Breast epithelium (tissue), 4 donors: ENCODE data around the gene KLK14. TPM values are rescaled to one million over a fixed set of nuclear protein-coding genes. Genes with fewer than 3 reads are reported as not detected.

Source experiments
- DNase-seq, 2 donors: peaks; one replicate each; pipeline ENCODE4 v3.0.0-alpha.2; 2019; ENCODE audit warnings: low spot score in 2 of 2
- H3K27ac ChIP-seq, 2 donors: fragments of 200-600 bp; sonication (generic) in 1 of 2; one replicate each; pipeline ENCODE4 v1.5.1; 2016 to 2019; ENCODE audit warnings: mild to moderate bottlenecking in 1 of 2
- H3K27me3 ChIP-seq, 2 donors: fragments of 200-600 bp; sonication (generic) in 1 of 2; one replicate each; pipeline versions ENCODE4 v1.5.1 to v1.6.0; 2017 to 2019; ENCODE audit warnings: control low read depth in 1 of 2, mild to moderate bottlenecking in 1 of 2
- H3K36me3 ChIP-seq: fragments of 200-600 bp; one replicate; pipeline ENCODE4 v1.5.1; 2019
- H3K4me1 ChIP-seq, 2 donors: fragments of 200-600 bp; sonication (generic); one replicate each; pipeline ENCODE4 v1.5.1; 2016 to 2019; ENCODE audit warnings: control low read depth in 1 of 2
- H3K4me3 ChIP-seq, 3 donors: fragments of 200-600 bp; sonication (generic); 1 replicate in 2 of 3; 2 replicates in 1 of 3; pipeline ENCODE4 v1.5.1; 2016 to 2019; ENCODE audit warnings: mild to moderate bottlenecking in 3 of 3, moderate library complexity in 2 of 3
- H3K9me3 ChIP-seq, 2 donors: fragments of 200-600 bp; sonication (generic) in 1 of 2; one replicate each; pipeline ENCODE4 v1.5.1; 2016 to 2019; ENCODE audit warnings: control low read depth in 1 of 2
- CTCF ChIP-seq, 3 donors: fragments of 450-650 bp; IDR thresholded peaks; one replicate each; pipeline ENCODE4 v1.5.1; 2016 to 2017; ENCODE audit warnings: antibody characterized with exemption in 3 of 3, mild to moderate bottlenecking in 3 of 3, moderate library complexity in 3 of 3
- POLR2A ChIP-seq: fragments of 450-650 bp; IDR thresholded peaks from one replicate; pipeline ENCODE4 v1.6.1; 2016; ENCODE audit warnings: antibody characterized with exemption, mild to moderate bottlenecking, moderate library complexity
- POLR2AphosphoS5 ChIP-seq, 3 donors: sonication (generic); formaldehyde crosslinking; IDR thresholded peaks; one replicate each; pipeline ENCODE4 v1.6.1; 2017; ENCODE audit warnings: antibody characterized with exemption in 3 of 3
- intact Hi-C: fragments of 100-400 bp; cut with DNase I; formaldehyde crosslinking; loops from one replicate; pipeline ENCODE4 v1.15.1; 2023; ENCODE audit warnings: low total_unique reads
- total RNA-seq, 3 donors: library from RNA; depleted of rRNA; stranded (reverse); fragments of >200 nt; gene quantifications; one replicate each; pipeline ENCODE4 v1.1.0, GENCODE V29; 2016

The KLK14 gene
- total RNA-seq, 3 donors from 2014 or later: 0.98 TPM; not detected in 2

GRCh38 chr19:51090471-51090870 lies 7.8 kb upstream of the KLK14 start:
- TF ChIP-seq CTCF (IDR thresholded peaks at IDR 0.05) (no peak), POLR2A (no peak), POLR2AphosphoS5 (IDR thresholded peaks at IDR 0.05) (no peak)
- no peak for DNase-seq
- Histone ChIP-seq H3K9me3 (no peaks in the 10 kb centered on the region), H3K36me3 (no peaks in the 10 kb centered on the region), H3K4me3 (no peak overlapping the region), H3K27ac (no peak overlapping the region), H3K27me3 (no peaks in the 10 kb centered on the region), H3K4me1 (peaks cover 0 to 11% of the 10 kb centered on the region in 2 donors)
- intact Hi-C loops: loop anchor here (2.0 kb wide), 1 partner anchor 14 kb away; no protein-coding TSS in a partner anchor

GRCh38 chr19:51089786-51090185 lies 7.1 kb upstream of the KLK14 start:
- no peak for DNase-seq
- peaks cover 0 to 11% of the 10 kb centered on the region in 2 donors for H3K4me1 ChIP-seq
- H3K36me3 ChIP-seq: no peaks in the 10 kb centered on the region
- H3K27ac ChIP-seq: no peak overlapping the region
- TF ChIP-seq POLR2A (no peak), POLR2AphosphoS5 (IDR thresholded peaks at IDR 0.05) (no peak), CTCF (IDR thresholded peaks at IDR 0.05) (no peak)
- H3K4me3 ChIP-seq: no peak overlapping the region
- H3K27me3 ChIP-seq: no peaks in the 10 kb centered on the region
- intact Hi-C loops: loop anchor here (2.0 kb wide), 1 partner anchor 13 kb away; no protein-coding TSS in a partner anchor
- no peaks in the 10 kb centered on the region for H3K9me3 ChIP-seq

GRCh38 chr19:51086153-51086850 lies 3.6 kb upstream of the KLK14 start:
- H3K4me1 ChIP-seq: no peaks in the 10 kb centered on the region
- H3K4me3 ChIP-seq: no peak overlapping the region
- no peaks in the 10 kb centered on the region for H3K36me3 ChIP-seq
- intact Hi-C loops: no loop called here
- no peaks in the 10 kb centered on the region for H3K9me3 ChIP-seq
- no peak for DNase-seq
- H3K27ac ChIP-seq: no peak overlapping the region
- TF ChIP-seq POLR2A: no peak
- no peak for TF ChIP-seq POLR2AphosphoS5 (IDR thresholded peaks at IDR 0.05)
- no peak for TF ChIP-seq CTCF (IDR thresholded peaks at IDR 0.05)
- H3K27me3 ChIP-seq: no peaks in the 10 kb centered on the region

- DNase-seq: no peak
- no peak for TF ChIP-seq CTCF (IDR thresholded peaks at IDR 0.05)
- no peak for TF ChIP-seq POLR2AphosphoS5 (IDR thresholded peaks at IDR 0.05)
- TF ChIP-seq POLR2A: no peak
- Histone ChIP-seq H3K9me3 (no peaks in the 10 kb centered on the region), H3K27me3 (no peaks in the 10 kb centered on the region), H3K36me3 (no peaks in the 10 kb centered on the region), H3K4me1 (no peaks in the 10 kb centered on the region), H3K27ac (no peak overlapping the region), H3K4me3 (no peak overlapping the region)
- intact Hi-C loops: no loop called here
Measured at GRCh38 chr19:51084505-51084904, 1.8 kb upstream of the KLK14 start.

- intact Hi-C loops: no loop called here
- Histone ChIP-seq H3K27me3 (no peaks in the 10 kb centered on the region), H3K4me3 (no peak overlapping the region), H3K36me3 (no peaks in the 10 kb centered on the region), H3K4me1 (no peaks in the 10 kb centered on the region), H3K9me3 (no peaks in the 10 kb centered on the region), H3K27ac (no peak overlapping the region)
- DNase-seq: no peak
- TF ChIP-seq POLR2A (no peak), CTCF (IDR thresholded peaks at IDR 0.05) (no peak), POLR2AphosphoS5 (IDR thresholded peaks at IDR 0.05) (no peak)
Measured at GRCh38 chr19:51083783-51084182, 1.1 kb upstream of the KLK14 start.
